ENCODE measurements around the gene SLC7A1.
"Not testable (repeated sequence)": the region's sequence is repeated elsewhere in the genome, so short reads cannot be mapped to it uniquely, and the experiment has no call there.

SLC7A1 gene

DNA sequence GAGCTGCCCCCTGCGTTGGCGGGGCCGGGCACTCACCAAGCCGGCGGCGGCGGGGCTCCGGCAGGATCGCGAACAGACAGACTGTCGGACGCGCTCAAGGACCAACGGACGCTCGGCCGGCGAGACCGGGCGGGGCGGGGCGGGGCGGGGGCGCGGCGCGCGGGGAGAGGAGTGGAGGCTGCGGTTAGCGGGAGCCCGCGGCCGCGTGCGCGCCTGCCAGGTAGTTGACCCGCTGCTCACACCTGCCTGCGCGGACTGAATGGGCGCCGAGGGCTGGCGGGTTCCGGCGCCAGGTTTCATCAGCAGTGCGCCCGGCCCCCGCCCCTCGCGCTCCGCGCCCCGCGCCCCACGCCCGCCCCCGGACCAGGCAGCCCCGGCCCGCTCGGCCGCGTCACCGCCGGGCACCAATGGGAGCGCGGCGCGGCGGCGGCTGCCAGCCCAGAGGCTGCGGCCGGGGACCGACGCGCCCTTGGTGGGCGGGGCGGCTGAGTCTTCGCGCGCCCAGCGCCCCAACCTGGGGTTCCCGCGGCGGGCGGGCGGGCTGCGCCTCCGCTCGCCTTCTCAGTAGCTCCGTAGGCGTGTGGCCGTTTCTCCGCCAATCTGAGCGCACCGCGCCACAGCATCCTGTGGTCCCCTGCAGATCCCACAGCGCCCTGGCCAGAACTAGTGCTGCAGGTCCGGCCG is at the start of gene SLC7A1:
SLC7A1 (minus strand) TSS at position 309 of the 684 bp plus-strand sequence. CDS start 59,500 bp downstream, outside the sequence.
- peak; percentile 68 to 84 (median 73) for DNase-seq (ENCODE audit: low read depth in 3 of 3)

- DNase-seq (ENCODE audit: low read depth in 3 of 3): no peak
Observed at GRCh38 chr13:29640665-29641064, 45.2 kb upstream of the SLC7A1 start.

GRCh38 chr13:29636831-29637230 is 41.3 kb upstream of the SLC7A1 start:
- DNase-seq (ENCODE audit: low read depth in 3 of 3): not testable (repeated sequence)

GRCh38 chr13:29624997-29625396 is 29.5 kb upstream of the SLC7A1 start:
- no peak for DNase-seq (ENCODE audit: low read depth in 3 of 3)

DNA sequence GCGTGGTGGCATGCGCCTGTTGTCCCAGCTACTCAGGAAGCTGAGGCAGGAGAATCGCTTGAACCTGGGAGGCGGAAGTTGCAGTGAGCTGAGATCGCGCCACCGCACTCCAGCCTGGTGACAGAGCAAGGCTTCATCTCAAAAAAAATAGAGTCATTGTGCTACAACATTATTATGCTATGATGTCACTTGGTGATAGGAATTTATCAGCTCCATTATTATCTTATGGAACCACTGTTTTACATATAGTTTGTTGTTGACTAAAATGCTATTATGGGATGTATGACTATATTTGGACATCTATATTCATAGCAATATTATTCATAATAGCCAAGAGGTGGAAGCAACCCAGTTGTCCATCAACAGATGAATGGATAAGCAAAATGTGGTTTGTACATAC is 26.4 kb upstream of the SLC7A1 start:
- no peak for DNase-seq (ENCODE audit: low read depth in 3 of 3)

DNA sequence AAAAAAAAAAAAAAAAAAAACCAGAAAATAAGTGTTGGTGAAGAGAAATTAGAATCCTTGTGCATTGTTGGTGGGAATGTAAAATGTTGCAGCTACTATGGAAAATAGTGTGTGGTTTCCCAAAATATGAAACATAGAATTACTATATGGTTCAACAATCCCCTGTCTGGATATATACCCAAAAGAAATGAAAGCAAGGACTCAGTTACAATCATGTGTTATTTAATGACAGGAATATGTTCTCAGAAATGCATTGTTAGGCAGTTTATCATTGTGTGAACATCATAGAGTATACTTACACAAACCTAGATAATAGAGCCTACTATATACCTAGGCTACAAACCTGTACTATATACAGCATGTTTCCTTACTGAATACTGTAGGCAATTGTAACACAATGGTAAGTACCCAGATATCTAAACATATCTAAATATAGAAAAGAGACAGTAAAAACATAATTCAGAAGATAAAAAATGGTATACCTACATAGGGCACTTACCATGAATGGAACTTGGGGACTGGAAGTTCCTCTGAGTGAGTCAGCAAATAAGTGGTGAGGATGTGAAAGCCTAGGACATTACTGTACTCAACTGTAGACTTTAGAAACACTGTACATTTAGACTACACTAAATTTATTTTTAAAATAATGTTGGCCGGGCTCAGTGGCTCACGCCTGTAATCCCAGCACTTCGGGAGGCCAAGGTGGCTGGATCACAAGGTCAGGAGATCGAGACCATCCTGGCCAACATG is 25.7 kb upstream of the SLC7A1 start:
- DNase-seq (ENCODE audit: low read depth in 3 of 3): no peak

DNA sequence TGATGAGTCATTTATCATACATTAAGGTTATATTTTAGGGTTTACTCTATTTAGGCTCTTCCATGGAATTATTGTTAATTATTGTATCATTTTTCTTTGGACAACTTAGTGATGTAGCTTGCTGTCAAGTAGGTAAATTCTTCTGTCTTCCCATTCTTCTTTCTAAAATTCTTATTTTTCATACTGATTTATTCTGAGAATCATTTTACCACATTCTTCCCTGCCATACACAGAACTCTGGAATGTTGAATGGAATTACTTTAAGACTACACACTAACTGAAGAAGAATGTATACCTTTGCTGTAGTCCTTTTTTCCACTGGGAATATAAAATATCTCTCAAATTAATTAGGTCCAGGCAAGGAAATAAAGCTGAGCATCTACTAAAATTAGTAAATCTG is 24.5 kb upstream of the SLC7A1 start:
- DNase-seq (ENCODE audit: low read depth in 3 of 3): no peak

- no peak for DNase-seq (ENCODE audit: low read depth in 3 of 3)
Observed at GRCh38 chr13:29613101-29613500, 17.6 kb upstream of the SLC7A1 start.

GRCh38 chr13:29607465-29607864 is 12.0 kb upstream of the SLC7A1 start:
- no peak for DNase-seq (ENCODE audit: low read depth in 3 of 3)

DNA sequence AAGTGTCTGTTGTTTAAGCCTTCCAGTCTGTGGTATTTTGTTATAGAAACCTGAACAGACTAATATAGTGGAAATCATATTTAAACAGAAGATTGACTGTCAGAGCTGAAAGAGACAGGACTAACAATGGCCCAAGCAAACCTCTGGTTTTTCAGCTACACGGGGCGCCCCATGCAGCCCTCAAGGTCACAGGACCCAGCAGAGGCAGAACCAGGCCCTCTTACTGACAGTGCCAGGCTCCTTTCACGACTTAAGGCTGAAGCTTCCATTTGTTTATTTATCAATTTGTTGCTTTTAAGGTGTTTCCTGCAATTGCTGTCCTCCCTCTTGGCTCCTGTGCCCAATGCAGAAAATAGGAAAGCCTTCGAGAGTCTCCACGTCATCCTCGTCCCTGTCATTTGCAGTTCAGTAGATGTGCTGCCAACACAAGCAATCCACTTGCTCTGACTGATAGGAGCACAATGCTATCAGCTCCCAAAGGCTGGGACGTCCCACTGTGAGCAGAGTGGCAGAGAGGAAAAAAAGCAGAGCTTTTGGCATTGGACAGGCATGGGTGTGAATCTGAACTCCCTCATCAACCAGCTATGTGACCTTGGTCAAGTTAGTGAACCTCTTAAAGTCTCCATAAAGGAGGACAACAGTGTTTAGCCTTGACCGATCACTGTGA is 10.5 kb upstream of the SLC7A1 start:
- DNase-seq (ENCODE audit: low read depth in 3 of 3): no peak

- no peak for DNase-seq (ENCODE audit: low read depth in 3 of 3)
Observed at GRCh38 chr13:29598321-29598720, 2.8 kb upstream of the SLC7A1 start.

- no peak for DNase-seq (ENCODE audit: low read depth in 3 of 3)
Observed at GRCh38 chr13:29597706-29598105, 2.2 kb upstream of the SLC7A1 start.

- no peak for DNase-seq (ENCODE audit: low read depth in 3 of 3)
Observed at GRCh38 chr13:29597246-29597645, 1.8 kb upstream of the SLC7A1 start.

- no peak for DNase-seq (ENCODE audit: low read depth in 3 of 3)
Observed at GRCh38 chr13:29596064-29596418, 553 bp upstream of the SLC7A1 start.

DNA sequence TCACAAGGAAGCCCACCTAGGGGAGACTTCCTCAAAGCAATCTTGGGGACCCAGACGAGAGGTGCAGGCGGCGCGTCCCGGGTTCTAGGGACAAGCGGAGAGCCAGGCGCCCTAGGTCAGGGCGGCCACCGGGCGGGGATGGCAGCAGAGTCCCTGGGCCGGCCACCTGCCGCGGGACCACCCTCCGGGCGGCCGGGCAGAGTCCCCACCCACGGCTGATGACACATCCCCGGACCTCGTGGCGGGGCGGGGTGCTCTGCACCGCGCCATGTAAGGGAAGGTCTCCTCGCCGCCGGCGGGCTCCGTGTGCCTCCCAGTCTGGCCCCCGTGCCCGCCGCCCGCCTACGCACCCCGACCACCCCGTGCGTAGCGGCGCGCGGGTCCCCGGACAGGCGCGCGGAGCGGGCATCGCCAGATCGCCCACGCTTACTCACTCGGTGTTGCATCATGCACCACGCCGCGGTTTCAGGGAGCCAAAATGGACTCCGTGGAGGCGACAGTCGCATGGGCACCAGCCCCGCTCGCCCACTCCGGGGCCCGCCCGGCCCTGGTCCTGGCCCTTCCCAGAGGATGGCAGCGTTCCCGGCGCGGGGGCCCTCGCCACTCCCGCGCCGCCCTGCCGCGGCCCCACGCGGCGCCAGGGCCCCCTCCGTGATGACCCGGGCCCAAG is 643 bp downstream of the SLC7A1 start:
- DNase-seq (ENCODE audit: low read depth in 3 of 3): peak; percentile 40 to 72 (median 57)

- peak; percentile 18 to 37 (median 27) for DNase-seq (ENCODE audit: low read depth in 3 of 3)
Observed at GRCh38 chr13:29594303-29594709, 1.2 kb downstream of the SLC7A1 start.

DNA sequence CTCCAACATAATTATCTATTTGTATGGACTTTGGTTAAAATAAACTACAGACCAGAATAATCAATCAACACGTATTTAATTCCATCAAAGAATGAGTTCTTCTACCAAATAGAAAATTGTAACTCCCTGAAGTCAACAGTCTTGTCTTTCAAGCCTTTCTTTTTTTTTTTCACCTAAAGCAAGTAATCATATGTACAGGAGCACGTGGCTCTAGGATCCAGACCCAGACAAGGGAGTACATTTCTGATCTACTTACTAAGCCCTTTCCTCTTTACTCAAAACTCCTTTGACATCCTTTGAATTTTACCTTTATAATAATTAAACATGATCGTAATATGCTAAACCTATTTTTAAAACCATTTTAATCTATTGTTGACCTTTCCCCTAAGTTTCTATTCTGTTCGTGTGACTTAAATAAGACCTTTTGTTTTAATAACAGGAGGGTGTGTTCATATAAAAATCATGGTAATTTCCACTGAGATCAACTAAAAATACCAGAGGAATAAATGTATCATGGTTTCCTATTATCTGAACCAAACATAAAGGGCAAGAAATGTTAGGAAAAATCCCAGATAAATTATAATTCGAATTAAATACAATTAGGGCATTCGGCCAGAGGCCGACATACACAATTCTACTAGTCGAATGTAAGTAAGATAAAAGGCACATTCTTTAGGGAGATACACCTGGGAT is 1.7 kb downstream of the SLC7A1 start:
- DNase-seq (ENCODE audit: low read depth in 3 of 3): no peak

- DNase-seq (ENCODE audit: low read depth in 3 of 3): no peak
Observed at GRCh38 chr13:29591310-29591709, 4.2 kb downstream of the SLC7A1 start.

DNA sequence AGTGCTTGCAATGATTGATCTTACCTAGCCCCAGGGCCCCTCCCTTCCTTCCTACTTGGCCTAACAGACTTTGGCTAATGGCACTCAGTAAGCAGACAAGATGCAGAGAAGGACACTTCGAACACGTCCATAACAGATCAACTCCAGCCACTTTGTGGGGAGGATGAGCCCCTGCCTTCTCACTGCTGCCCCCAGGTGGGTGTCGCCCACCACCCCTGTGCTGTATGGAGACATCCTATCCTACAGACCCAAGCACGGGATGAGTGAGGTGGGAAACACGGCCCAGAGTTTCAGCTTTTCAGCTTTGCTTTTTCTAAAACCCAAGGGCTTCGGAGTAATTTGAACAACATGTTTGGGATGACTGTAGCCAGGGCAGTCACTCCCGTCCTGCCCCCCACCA is 5.5 kb downstream of the SLC7A1 start:
- no peak for DNase-seq (ENCODE audit: low read depth in 3 of 3)

- no peak for DNase-seq (ENCODE audit: low read depth in 3 of 3)
Observed at GRCh38 chr13:29589234-29589633, 6.3 kb downstream of the SLC7A1 start.

GRCh38 chr13:29587645-29588044 is 7.8 kb downstream of the SLC7A1 start:
- no peak for DNase-seq (ENCODE audit: low read depth in 3 of 3)
